ENCODE results near the gene MAP3K5.

The MAP3K5 gene

GRCh38 chr6:136784910-136785746 is 7.1 kb downstream of the MAP3K5 start:
- H3K9ac ChIP-seq (ENCODE audit: low read depth, low read length): no peak overlapping the region
- H3K4me1 ChIP-seq (ENCODE audit: insufficient read depth, low read length): no peaks in the 10 kb centered on the region
- no peaks in the 10 kb centered on the region for H3K36me3 ChIP-seq (ENCODE audit: insufficient read depth, low read length)
- H3K9me3 ChIP-seq (ENCODE audit: control insufficient read depth, insufficient read depth, low read length): no peaks in the 10 kb centered on the region

- no peaks in the 10 kb centered on the region for H3K4me1 ChIP-seq (ENCODE audit: insufficient read depth, low read length)
- no peaks in the 10 kb centered on the region for H3K9me3 ChIP-seq (ENCODE audit: control insufficient read depth, insufficient read depth, low read length)
- H3K9ac ChIP-seq (ENCODE audit: low read depth, low read length): no peak overlapping the region
- no peaks in the 10 kb centered on the region for H3K36me3 ChIP-seq (ENCODE audit: insufficient read depth, low read length)
Measured at GRCh38 chr6:136784271-136784664, 8.0 kb downstream of the MAP3K5 start.

GRCh38 chr6:136783495-136784270 is 8.6 kb downstream of the MAP3K5 start:
- no peaks in the 10 kb centered on the region for H3K9me3 ChIP-seq (ENCODE audit: control insufficient read depth, insufficient read depth, low read length)
- H3K36me3 ChIP-seq (ENCODE audit: insufficient read depth, low read length): no peaks in the 10 kb centered on the region
- H3K4me1 ChIP-seq (ENCODE audit: insufficient read depth, low read length): no peaks in the 10 kb centered on the region
- H3K9ac ChIP-seq (ENCODE audit: low read depth, low read length): no peak overlapping the region

GRCh38 chr6:136783021-136783420 is 9.3 kb downstream of the MAP3K5 start:
- Histone ChIP-seq H3K36me3 (ENCODE audit: insufficient read depth, low read length) (no peaks in the 10 kb centered on the region), H3K9ac (ENCODE audit: low read depth, low read length) (no peak overlapping the region), H3K9me3 (ENCODE audit: control insufficient read depth, insufficient read depth, low read length) (no peaks in the 10 kb centered on the region), H3K4me1 (ENCODE audit: insufficient read depth, low read length) (no peaks in the 10 kb centered on the region)

GRCh38 chr6:136782021-136782770 is 10.1 kb downstream of the MAP3K5 start:
- Histone ChIP-seq H3K9me3 (ENCODE audit: control insufficient read depth, insufficient read depth, low read length) (no peaks in the 10 kb centered on the region), H3K9ac (ENCODE audit: low read depth, low read length) (no peak overlapping the region), H3K36me3 (ENCODE audit: insufficient read depth, low read length) (no peaks in the 10 kb centered on the region), H3K4me1 (ENCODE audit: insufficient read depth, low read length) (no peaks in the 10 kb centered on the region)

- Histone ChIP-seq H3K4me1 (ENCODE audit: insufficient read depth, low read length) (no peaks in the 10 kb centered on the region), H3K9ac (ENCODE audit: low read depth, low read length) (no peak overlapping the region)
Measured at GRCh38 chr6:136780972-136781371, 11.3 kb downstream of the MAP3K5 start.

GRCh38 chr6:136779682-136780081 is 12.6 kb downstream of the MAP3K5 start:
- Histone ChIP-seq H3K36me3 (ENCODE audit: insufficient read depth, low read length) (no peaks in the 10 kb centered on the region), H3K9ac (ENCODE audit: low read depth, low read length) (no peak overlapping the region), H3K9me3 (ENCODE audit: control insufficient read depth, insufficient read depth, low read length) (no peaks in the 10 kb centered on the region), H3K4me1 (ENCODE audit: insufficient read depth, low read length) (0 out of 2 replicates have a peak, but pooled peaks cover under 1% of the 10 kb centered on the region)

More at GRCh38 chr6:136780972-136781371, 11.3 kb downstream of the MAP3K5 start:
- Histone ChIP-seq H3K9me3 (ENCODE audit: control insufficient read depth, insufficient read depth, low read length) (no peaks in the 10 kb centered on the region), H3K36me3 (ENCODE audit: insufficient read depth, low read length) (no peaks in the 10 kb centered on the region)

- no peaks in the 10 kb centered on the region for H3K36me3 ChIP-seq (ENCODE audit: insufficient read depth, low read length)
- no peaks in the 10 kb centered on the region for H3K9me3 ChIP-seq (ENCODE audit: control insufficient read depth, insufficient read depth, low read length)
- no peak overlapping the region for H3K9ac ChIP-seq (ENCODE audit: low read depth, low read length)
- H3K4me1 ChIP-seq (ENCODE audit: insufficient read depth, low read length): peaks cover 11% of the 10 kb centered on the region
Measured at GRCh38 chr6:136777651-136778050, 14.6 kb downstream of the MAP3K5 start.

- Histone ChIP-seq H3K9me3 (ENCODE audit: control insufficient read depth, insufficient read depth, low read length) (no peaks in the 10 kb centered on the region), H3K9ac (ENCODE audit: low read depth, low read length) (no peak overlapping the region), H3K4me1 (ENCODE audit: insufficient read depth, low read length) (peaks cover 11% of the 10 kb centered on the region), H3K36me3 (ENCODE audit: insufficient read depth, low read length) (no peaks in the 10 kb centered on the region)
Measured at GRCh38 chr6:136775548-136775947, 16.7 kb downstream of the MAP3K5 start.

- peaks cover 11% of the 10 kb centered on the region for H3K4me1 ChIP-seq (ENCODE audit: insufficient read depth, low read length)
- no peak overlapping the region for H3K9ac ChIP-seq (ENCODE audit: low read depth, low read length)
- no peaks in the 10 kb centered on the region for H3K36me3 ChIP-seq (ENCODE audit: insufficient read depth, low read length)
- no peaks in the 10 kb centered on the region for H3K9me3 ChIP-seq (ENCODE audit: control insufficient read depth, insufficient read depth, low read length)
Measured at GRCh38 chr6:136775081-136775480, 17.2 kb downstream of the MAP3K5 start.

- Histone ChIP-seq H3K36me3 (ENCODE audit: insufficient read depth, low read length) (no peaks in the 10 kb centered on the region), H3K9me3 (ENCODE audit: control insufficient read depth, insufficient read depth, low read length) (no peaks in the 10 kb centered on the region), H3K9ac (ENCODE audit: low read depth, low read length) (no peak overlapping the region), H3K4me1 (ENCODE audit: insufficient read depth, low read length) (peaks cover 11% of the 10 kb centered on the region)
Measured at GRCh38 chr6:136774228-136775041, 17.8 kb downstream of the MAP3K5 start.

- Histone ChIP-seq H3K9me3 (ENCODE audit: control insufficient read depth, insufficient read depth, low read length) (no peaks in the 10 kb centered on the region), H3K36me3 (ENCODE audit: insufficient read depth, low read length) (no peaks in the 10 kb centered on the region), H3K4me1 (ENCODE audit: insufficient read depth, low read length) (peaks cover 11% of the 10 kb centered on the region), H3K9ac (ENCODE audit: low read depth, low read length) (no peak overlapping the region)
Measured at GRCh38 chr6:136773473-136773796, 18.8 kb downstream of the MAP3K5 start.

GRCh38 chr6:136772685-136773472 is 19.4 kb downstream of the MAP3K5 start:
- no peak overlapping the region for H3K9ac ChIP-seq (ENCODE audit: low read depth, low read length)
- H3K9me3 ChIP-seq (ENCODE audit: control insufficient read depth, insufficient read depth, low read length): no peaks in the 10 kb centered on the region
- no peaks in the 10 kb centered on the region for H3K36me3 ChIP-seq (ENCODE audit: insufficient read depth, low read length)
- H3K4me1 ChIP-seq (ENCODE audit: insufficient read depth, low read length): peaks cover 11% of the 10 kb centered on the region
